BJ (cell line): Measurements from ENCODE around the gene GTF2IRD1. TPM values are rescaled to one million over a fixed set of nuclear protein-coding genes. Genes with fewer than 3 reads are reported as not detected.

Experiments used
- CTCF ChIA-PET: fragments of 350-600 bp; formaldehyde crosslinking; extraction: SDS; loops from one replicate; lab custom pipeline; 2021; ENCODE audit warnings: antibody characterized with exemption, inconsistent platforms; lab: Yijun Ruan, JAX
- POLR2A ChIA-PET: fragments of 300-600 bp; sonication (Branson Sonifier 250); formaldehyde crosslinking; extraction: SDS; loops from one replicate; lab custom pipeline; 2021; ENCODE audit warnings: antibody characterized with exemption; lab: Charles Lee
- DNase-seq: peaks from one replicate; pipeline ENCODE4 v3.0.0-alpha.2; 2011; ENCODE audit warnings: low read depth
- H3K27me3 ChIP-seq: 2 replicates; pipeline ENCODE4 v1.6.0; 2011; ENCODE audit warnings: low read length; ENCODE audit not compliant: control insufficient read depth, insufficient read depth
- H3K36me3 ChIP-seq: 2 replicates; pipeline ENCODE4 v1.5.1; 2011; ENCODE audit warnings: low read length; ENCODE audit not compliant: control insufficient read depth, insufficient read depth
- H3K4me3 ChIP-seq: 2 replicates; pipeline ENCODE4 v1.5.1; 2011; ENCODE audit warnings: low read depth, mild to moderate bottlenecking, control low read depth, low read length
- polyA plus RNA-seq: library from polyadenylated mRNA; depleted of rRNA; stranded (reverse); fragments of >200 nt; gene quantifications from 2 replicates; pipeline ENCODE4 v1.2.3, GENCODE V29; 2011
- TF ChIP-seq, protein P1 (sequence below): IDR thresholded peaks from 2 replicates; pipeline ENCODE4 v1.5.1; 2011; ENCODE audit warnings: low read depth, mild to moderate bottlenecking, control low read depth, inconsistent platforms, low read length, moderate library complexity; ENCODE audit not compliant: insufficient read depth

GTF2IRD1 gene
- polyA plus RNA-seq, 1 experiment, result 29.0 TPM

DNA sequence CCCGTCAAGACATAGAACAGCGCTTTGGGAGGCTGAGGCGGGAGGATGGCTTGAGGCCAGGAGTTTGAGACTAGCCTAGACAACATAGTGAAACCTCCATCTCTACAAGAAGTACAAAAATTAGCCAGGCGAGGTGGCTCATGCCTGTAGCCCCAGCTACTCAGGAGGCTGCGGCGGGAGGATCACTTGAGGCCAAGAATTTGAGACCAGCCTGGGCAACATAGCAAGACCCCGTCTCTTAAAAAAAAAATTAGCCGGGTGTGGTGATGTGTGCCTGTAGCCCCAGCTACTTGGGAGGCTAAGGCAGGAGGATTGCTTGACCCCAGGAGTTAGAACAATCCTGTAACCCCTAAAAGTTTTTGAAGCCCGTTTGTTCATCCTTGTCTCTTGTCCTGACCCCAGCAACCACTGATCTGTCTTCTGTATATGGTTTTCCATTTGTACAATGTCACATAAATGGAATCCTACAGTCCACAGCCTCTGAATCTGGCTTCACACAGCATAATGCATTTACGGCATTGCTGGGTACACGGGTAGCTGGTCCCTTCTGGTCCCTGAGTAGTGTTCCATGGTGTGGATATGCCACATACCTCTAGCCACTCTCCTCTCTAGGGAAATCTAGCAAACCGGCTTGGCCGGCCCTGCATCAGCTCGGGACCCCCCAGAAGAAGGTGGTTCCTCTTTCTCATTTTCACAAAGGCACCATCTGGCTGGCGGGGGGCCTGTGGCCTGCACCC lies 8.4 kb downstream of the GTF2IRD1 start:
- H3K4me3 ChIP-seq, result no peak overlapping the region
- no peak for DNase-seq
- ChIA-PET POLR2A (no interaction called here), CTCF (no interaction called here)
- peaks cover 2% of the 10 kb centered on the region; the same call in 1 of the 2 replicates for H3K36me3 ChIP-seq
- TF ChIP-seq, protein P1, sequence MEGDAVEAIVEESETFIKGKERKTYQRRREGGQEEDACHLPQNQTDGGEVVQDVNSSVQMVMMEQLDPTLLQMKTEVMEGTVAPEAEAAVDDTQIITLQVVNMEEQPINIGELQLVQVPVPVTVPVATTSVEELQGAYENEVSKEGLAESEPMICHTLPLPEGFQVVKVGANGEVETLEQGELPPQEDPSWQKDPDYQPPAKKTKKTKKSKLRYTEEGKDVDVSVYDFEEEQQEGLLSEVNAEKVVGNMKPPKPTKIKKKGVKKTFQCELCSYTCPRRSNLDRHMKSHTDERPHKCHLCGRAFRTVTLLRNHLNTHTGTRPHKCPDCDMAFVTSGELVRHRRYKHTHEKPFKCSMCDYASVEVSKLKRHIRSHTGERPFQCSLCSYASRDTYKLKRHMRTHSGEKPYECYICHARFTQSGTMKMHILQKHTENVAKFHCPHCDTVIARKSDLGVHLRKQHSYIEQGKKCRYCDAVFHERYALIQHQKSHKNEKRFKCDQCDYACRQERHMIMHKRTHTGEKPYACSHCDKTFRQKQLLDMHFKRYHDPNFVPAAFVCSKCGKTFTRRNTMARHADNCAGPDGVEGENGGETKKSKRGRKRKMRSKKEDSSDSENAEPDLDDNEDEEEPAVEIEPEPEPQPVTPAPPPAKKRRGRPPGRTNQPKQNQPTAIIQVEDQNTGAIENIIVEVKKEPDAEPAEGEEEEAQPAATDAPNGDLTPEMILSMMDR, result no peak
- no peaks in the 10 kb centered on the region for H3K27me3 ChIP-seq

- POLR2A ChIA-PET, result no interaction called here
Measured at GRCh38 chr7:74462707-74463100, 9.0 kb downstream of the GTF2IRD1 start.

DNA sequence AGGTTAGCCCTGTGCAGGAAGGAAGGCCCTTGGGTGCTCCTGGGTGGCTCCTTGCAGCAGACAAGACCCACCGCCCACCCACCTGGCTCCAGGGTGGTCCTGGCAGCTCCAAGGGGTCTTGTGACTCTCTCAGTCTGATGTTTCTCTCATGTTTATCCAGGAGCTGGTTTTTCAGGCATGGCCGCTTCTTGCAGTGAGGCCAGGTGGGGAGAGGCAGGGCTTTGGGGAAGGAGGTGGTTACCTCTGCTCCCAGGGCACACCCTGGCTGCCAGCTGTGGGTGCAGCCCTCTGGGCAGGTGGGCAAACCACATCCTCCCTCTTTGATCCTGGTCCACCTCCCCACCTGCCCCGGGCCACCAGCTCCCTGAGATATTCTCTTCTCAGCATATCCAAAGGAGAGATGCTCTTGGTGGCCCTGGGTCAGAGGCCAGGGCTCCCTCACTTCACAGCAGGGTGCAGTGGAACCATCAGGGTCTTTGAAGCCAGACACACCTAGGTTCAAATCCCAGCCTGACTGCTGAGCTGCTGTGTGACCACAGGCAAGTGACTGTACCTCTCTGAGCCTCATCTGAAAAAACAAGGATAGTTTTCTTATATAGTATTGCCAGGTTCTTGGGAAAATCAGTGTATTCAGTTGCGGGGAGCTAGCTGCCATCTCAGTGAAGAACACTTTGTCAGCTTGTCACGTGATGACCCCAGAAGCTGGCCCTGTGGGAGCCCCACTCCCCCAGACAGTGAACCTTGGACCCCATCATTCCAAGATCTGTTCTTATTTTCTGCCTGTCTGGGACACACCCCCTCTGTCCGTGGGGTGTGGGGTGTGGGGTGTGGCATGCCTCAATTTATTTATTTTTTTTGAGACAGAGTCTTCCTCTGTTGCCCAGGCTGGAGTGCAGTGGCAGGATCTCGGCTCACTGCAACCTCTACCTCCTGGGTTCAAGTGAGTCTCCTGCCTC lies 11.5 kb downstream of the GTF2IRD1 start:
- peaks cover 2% of the 10 kb centered on the region; the same call in 1 of the 2 replicates for H3K36me3 ChIP-seq
- TF ChIP-seq, protein P1, result no peak
- ChIA-PET CTCF (interaction anchor here (1.2 to 1.9 kb wide), 4 partner anchors 15 to 101 kb away, joined by 3 to 4 read pairs (median 4); no protein-coding TSS in a partner anchor), POLR2A (no interaction called here)
- no peaks in the 10 kb centered on the region for H3K27me3 ChIP-seq
- H3K4me3 ChIP-seq, result no peak overlapping the region
- DNase-seq, result no peak

More at GRCh38 chr7:74462707-74463100, 9.0 kb downstream of the GTF2IRD1 start:
- no peak for DNase-seq
- peaks cover 2% of the 10 kb centered on the region; the same call in 1 of the 2 replicates for H3K36me3 ChIP-seq
- H3K4me3 ChIP-seq, result no peak overlapping the region
- CTCF ChIA-PET, result no interaction called here
- no peaks in the 10 kb centered on the region for H3K27me3 ChIP-seq
- TF ChIP-seq, protein P1, result no peak

DNA sequence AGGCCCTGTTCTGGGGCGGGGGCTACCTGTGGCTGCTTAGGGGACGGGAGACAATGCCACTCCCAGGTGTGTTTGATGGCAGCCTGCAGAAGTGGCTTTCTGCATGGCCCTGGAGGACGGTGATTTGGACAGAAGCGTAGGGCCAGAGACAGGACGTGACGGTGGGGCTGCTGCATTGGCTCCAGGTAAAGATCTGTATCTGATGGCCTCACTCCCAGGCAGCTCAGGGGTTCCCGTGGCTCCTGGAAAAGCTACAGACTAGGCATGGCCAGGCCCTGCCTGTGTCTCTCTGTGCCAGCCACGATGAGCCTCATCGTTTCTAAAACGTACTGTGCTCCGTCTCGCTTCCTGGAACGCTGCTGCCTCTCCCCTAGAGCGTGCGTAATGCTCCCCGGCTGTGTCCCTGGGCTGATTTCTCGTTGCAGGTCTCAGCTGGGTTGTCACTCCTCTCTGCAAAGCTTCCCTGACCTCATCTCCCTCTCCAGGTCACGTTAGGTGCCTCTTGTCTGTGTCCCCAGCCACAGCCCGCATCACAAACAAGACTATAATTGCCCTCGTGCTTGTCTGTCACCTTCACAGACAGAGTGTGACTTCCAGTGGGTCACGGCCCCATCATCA lies 12.6 kb downstream of the GTF2IRD1 start:
- ChIA-PET POLR2A (no interaction called here), CTCF (interaction anchor here (1.1 to 1.2 kb wide), 2 partner anchors 16 to 17 kb away, joined by 3 read pairs; no protein-coding TSS in a partner anchor)
- Histone ChIP-seq H3K4me3 (no peak overlapping the region), H3K36me3 (peaks cover 2% of the 10 kb centered on the region; the same call in 1 of the 2 replicates), H3K27me3 (no peaks in the 10 kb centered on the region)
- TF ChIP-seq, protein P1, result no peak
- no peak for DNase-seq
